ENCODE measurements around the gene MTHFD1L.
"Not testable (repeated sequence)": the region's sequence is repeated elsewhere in the genome, so short reads cannot be mapped to it uniquely, and the experiment has no call there.

Gene MTHFD1L

DNA sequence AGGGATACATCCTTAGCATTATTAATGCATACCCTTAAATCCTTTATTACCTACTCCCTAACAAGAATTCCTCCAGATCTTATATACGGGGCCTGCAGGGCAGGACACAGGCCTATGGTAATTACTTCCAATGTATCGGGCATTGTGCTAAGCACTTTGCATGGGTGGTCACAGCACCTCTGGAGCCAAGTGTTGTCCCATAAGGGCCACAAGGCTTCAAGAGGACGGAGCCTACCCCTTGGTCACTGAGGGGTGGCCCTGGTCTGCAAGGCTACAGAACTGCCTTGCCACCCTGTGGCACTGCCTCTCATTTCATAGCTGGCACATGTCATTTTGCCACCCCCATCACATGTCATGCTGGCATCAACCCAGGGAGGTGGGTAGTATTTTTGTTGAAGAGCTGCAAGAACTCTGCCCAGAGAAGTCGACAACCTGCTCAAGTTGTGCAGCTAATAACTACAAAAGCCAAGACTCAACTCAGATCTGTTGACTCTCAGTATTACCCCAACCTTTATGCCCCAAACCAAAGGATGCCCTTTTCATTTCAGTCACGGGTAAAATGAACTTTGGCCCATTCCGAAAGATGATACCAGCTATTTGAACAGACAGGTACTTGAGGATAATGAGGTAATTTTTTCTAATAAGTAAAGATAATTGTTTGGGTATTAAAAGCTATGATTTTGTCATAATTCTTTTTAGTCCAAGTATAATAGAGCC is 230.2 kb downstream of the MTHFD1L start:
- no peak for DNase-seq (ENCODE audit: low read depth in 2 of 2)

DNA sequence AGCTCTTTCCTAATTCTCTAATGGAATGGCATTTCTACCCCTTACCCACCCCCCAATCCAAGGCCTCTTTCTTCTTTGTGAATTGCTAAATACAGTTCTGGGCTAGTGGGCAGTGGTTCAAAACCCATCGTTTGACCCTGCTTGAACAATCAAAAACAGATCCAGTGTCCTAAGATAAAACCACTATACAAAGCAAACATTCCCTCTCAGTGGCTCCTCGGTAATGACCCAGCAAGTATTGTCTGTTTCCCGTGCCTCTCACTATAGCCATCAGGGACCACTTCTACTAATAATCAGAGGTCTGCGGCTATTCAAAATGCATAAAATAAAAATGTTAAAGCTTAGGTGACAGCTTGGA is 230.7 kb downstream of the MTHFD1L start:
- DNase-seq (ENCODE audit: low read depth in 2 of 2), result no peak

DNA sequence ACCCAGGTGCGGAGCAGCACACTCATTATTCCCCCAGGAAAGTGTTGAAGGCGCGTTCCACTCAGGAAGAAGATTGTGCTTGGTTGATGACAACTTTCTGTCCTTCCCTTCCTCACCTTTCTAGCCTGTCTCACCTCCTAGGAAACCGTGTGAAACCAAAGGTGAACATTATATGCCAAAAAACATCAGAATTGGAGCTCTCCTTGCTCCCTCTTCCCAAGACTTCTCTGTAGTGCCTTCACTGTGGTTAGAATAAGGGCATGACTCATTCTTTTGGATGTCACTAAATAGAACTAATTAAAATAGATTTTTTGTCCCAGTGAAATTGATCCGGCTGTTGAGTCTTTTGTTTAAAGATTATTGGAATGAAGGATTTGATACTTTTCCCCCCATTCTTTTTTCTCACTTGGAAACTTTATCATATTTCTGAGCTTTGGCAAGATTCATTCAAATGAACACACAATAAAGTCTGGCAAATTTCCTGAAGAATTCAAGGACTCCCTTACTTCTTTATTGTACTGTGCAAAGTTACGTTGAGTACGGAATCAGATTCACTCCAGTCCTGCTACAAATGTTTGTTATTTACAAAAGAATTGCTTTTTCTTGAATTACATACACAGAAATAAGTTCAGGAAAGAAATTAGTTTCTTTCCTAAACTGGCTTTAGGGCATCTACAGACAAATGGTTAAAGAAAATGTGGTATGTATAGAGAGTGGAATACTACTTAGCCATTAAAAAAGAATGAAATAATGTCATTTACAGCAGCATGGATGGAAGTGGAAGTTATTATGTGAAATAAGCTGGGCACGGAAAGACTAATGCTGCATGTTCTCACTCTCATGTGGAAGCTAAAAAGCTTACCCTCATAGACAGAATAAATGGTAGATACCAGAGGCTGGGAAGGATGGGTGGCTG is 231.4 kb downstream of the MTHFD1L start:
- DNase-seq (ENCODE audit: low read depth in 2 of 2), result no peak

DNA sequence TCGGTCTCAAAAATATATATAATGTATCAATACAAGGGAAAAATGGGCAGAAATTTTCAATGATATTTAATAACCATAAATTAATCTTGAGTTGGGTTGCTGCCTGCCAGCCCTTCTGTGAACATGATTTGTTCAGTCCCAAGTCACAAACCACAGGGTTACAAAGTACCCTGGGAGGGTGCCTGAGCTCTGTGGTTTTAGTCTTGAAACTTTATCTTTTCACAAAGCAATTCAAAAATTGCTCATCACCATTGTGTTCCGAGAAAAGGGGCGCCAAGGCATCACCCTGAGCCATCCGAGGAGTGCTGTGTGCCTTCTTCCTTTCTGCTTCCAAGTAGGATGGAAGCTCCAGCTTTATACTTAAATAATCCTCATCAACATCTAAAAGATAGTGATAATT is 232.7 kb downstream of the MTHFD1L start:
- DNase-seq (ENCODE audit: low read depth in 2 of 2), result no peak

DNA sequence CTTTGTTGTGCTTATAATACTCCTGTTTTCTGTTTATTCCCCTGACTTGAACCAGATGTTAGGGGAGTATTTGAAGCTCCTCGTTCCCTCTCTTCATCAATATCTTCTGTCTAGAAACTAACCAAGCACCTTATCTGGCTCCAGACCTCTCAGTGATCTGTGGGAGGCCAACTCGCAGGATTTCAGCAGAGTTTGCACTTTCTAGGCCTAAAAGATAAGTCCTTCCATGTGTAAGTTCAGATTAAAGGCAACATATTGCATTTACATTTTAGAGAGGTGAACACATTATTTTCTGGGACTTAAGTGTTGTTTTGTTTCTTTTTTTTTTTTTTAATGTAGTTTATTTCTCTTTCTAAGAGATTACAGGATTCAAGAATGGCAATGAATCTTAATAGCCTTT is 234.8 kb downstream of the MTHFD1L start:
- DNase-seq (ENCODE audit: low read depth in 2 of 2), result no peak

DNA sequence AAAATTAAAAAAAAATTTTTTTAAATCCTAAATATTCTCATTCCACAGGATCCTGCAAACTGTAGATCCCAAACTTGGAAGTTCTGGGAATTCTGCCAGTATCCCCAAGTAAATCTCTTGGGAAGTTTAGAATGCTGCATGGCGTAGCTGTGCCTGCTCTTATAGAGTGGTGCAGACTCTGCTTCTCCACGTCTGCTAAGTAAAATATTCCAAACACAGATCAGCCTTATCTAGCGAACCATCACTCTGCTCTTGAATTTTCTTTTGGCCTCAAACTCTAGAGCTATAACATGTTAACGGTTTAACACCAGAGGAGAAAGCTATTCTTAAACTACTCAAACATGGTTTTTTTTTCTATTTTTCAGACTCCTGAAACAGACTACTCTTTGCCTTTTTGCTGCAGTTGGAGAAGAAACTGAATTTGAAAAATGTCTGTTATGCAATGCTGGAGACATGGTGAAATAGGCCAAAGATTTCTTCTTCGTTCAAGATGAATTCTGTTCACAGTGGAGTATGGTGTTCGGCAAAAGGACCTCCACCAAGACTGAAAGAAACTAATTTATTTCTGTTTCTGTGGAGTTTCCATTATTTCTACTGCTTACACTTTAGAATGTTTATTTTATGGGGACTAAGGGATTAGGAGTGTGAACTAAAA is 235.8 kb downstream of the MTHFD1L start:
- DNase-seq (ENCODE audit: low read depth in 2 of 2), result no peak

DNA sequence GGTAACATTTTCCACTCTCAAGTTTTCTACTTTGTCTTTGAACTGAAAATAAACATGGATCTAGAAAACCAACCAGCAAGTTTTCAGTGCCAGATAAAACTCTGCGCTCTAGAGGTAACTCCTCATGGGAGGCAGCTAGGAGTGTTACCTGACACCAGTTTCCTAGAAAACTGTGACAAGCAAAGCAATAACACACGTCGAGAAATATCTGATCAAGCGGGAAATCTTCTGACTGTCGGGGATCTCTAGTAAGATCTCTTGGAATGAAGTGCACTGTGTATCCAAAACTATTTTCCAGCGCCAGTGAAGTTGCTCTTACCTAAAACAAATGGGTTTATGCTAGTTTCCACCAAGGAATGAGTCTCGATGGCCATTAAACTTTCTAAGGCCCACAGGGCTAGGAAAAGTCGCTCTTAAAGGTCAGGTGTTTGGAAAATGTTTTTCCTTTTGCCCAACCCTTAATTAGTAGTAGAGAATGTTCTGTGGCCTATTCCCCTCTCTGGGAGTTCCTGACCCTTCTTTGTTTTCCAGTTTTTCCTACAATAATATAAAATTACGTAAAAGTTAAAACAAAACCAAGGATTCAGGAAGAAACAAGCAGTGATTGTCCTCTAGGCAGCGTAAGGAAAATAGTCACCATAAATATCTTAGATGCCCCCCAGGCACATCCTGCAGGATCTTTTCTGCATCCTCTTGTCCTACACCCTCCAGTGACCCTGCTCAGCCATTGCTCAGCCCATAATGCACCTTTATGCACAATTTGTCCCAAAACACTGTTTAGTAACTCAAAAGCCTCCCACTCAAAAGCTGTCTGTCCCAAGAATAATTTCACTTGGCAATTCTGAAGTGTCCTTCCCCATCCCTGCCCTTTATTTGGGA is 236.6 kb downstream of the MTHFD1L start:
- DNase-seq (ENCODE audit: low read depth in 2 of 2), result no peak

DNA sequence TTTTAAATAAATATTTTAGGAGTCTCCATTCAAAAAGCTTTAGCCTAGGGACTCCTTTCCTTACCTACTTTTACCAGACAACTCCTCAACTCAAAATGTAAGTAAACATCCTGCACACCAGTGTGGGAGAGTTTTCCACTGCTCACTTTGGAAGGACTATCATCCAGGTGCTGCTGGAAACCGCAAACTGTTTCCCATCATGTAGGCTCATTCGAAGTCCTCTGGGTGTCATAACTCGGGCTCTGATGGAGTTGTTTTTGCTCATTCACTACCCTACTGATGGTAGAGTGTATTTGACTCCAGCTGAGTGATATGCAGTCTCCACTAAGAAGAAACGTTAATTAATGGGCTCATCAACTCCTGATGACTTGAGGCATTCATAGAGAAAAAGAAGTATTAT is 237.8 kb downstream of the MTHFD1L start:
- DNase-seq (ENCODE audit: low read depth in 2 of 2), result no peak

DNA sequence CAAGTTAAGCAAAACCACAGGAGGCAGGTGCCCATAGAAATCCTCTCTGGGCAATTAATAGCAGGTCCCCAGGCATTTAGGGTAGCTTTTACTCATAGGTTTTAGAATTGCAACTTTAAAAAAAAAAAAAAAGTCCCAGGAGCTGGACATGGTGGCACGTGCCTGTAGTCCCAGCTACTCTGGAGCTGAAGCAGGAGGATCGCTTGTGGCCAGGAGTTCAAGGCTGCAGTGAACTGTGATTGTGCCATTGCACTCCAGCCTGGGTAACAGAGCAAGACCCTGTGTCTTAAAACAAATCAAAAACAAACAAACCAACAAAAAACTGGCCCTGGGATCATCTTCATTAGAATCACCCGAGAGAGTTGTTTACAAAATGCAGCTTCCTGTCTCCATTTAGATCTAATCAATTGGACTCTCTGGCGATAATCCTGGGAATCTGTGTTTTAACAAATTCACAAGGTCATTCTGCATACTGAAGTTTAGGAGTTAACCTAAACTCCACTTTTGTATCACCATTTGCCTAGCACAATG is 242.5 kb downstream of the MTHFD1L start:
- no peak for DNase-seq (ENCODE audit: low read depth in 2 of 2)

DNA sequence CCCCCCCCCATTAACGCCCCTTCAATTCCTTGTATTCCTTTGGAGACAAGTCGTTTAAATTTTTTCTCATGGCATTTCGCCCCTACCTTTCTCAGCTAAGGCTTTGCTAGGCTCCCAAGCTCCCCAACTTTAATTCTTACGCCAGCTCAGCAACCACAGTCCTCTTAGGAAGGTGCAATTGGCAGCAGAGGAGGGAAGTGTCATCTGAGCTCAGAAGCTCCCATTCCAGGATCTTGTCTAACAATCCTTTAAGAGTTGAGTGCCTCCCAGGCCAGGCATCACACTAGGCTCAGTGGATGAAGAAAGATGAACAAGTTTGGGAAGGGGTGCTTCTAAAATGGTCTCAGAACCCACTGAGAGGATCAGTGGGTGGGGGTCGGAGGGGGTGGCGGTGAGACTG is 243.0 kb downstream of the MTHFD1L start:
- no peak for DNase-seq (ENCODE audit: low read depth in 2 of 2)

DNA sequence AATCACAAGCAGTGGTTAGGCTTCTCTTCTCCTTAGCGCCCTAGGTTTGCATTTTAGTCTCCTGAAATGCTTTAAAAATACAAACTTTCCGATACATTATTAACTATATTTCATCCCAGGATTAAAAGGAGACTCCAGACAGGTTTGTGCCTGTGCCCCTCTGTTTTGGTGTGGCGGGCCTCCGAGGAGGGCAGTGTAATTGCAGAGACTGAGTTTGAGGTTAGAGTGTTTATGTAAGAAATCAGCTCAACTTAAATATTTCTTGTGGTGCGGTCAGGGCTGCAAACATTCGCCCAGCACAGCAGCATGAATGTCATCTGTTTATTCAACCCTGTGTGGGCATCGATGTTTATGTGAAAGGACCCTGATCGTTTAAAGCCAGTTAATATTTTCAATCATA is 243.9 kb downstream of the MTHFD1L start:
- no peak for DNase-seq (ENCODE audit: low read depth in 2 of 2)

DNA sequence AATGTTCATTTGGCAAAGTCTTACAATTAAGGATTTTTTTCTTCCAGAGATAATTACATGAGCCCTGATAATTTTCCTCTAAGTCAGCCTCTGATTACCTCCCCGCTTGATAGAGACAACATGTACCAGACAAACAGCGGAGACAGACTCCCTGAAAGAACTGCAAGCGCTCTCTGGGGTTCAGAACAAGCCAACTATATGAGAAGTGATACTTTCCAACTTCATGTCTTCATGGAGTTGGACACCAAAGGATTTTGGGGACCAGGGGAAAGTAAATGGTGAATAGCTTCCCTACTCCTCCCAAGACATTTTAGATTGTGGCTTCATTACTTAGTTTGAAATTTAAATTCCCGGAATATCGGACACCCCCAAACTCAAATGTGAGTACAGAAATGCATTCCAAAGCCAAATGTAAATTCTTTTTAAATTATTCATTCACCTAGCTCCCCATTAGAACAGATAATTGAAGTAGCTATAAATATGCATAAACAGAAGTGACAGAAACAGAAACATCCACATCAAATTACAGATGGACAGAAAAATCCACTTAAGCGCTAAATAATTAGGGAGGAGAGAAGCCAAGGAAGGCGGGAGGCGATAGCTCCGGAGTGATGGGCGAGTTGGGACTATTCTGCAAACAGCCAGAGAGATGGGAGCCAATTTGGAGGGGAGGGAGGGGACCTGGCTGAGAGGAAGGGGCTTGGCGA is 244.5 kb downstream of the MTHFD1L start:
- DNase-seq (ENCODE audit: low read depth in 2 of 2), result no peak

DNA sequence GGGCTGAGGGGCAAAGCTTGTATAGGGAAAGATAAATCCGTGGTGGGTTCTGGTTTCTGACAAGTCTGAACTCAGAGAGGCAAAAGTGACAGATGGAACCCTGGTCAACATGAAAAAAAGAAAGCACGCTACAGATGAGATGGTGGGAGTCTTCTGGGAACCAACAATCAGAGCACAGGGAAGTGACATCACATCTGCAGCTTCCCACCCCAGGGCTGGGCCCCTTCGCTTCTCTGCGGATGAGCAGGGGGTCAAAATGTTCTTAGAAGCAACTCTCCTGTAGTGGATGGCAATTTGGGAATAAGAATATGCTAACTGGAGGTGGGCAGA is 245.0 kb downstream of the MTHFD1L start:
- no peak for DNase-seq (ENCODE audit: low read depth in 2 of 2)

DNA sequence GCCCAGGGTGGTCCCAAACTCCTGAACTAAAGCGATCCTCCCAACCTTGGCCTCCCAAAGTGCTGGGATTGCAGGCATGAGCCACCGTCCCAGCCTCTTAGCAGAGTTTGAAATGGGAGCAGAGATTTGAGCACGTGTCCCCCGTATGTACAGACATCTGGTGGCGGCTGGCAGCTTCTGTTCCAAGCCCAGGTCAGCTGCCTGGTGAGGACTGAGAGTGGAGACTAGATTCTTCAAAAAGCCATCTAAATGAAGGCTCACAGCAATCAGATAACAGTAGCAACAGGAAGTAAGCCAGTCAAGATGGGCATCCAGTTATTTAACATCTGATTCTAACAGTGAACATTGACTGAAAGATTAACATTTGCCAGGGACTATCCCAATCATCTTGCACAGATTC is 246.2 kb downstream of the MTHFD1L start:
- DNase-seq (ENCODE audit: low read depth in 2 of 2), result no peak

DNA sequence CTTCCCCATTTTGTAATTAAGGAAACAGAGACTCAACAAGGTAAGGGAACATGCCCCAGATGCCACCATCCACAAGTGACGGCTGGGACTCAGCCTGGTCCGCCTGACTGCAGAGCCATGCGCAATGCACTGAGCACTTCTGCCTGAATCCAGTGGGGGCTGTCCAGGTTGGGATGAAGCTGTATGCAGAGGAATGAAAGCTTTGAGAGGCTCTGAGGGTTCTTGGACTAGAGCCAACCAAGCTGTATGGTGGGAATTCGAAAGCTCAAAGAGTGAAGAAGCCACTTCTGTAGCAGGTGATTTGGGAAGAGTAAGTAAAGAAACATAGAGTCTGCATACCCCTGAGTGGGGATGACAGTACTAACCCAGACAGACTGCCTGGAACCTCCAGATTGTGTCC is 246.6 kb downstream of the MTHFD1L start:
- no peak for DNase-seq (ENCODE audit: low read depth in 2 of 2)

DNA sequence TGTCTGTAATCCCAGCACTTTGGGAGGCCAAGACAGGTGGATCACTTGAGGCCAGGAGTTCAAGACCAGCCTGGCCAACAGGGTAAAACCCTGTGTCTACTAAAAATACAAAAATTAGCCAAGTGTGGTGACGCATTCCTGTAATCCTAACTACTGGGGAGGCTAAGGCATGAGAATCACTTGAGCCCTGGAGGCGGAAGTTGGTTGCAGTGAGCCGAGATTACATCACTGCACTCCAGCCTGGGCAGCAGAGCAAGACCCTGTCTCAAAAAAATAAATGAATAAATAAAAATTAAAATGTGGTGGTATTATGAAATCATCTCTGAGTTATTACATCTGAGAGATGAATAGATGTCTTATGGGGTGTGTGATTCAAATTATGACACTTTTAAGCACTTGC is 247.4 kb downstream of the MTHFD1L start:
- not testable (repeated sequence) for DNase-seq (ENCODE audit: low read depth in 2 of 2)

DNA sequence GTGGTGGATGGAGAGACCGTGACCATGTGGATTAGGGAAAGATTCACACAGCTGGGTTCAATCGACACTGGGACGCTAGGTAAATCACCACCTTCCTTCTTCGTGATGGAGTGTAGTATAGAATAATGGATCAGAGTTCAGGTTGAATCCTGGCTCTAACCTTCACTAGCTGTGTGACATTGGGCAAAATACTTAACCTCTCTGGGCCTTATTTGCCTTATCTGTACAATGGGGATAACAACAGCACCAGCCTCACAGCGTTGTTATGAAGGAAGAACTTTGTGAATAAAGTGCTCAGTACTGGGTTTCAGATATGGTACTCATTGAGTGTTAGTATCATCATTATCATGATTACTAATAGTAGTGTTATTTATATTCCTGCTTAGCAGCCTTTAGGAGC is 248.1 kb downstream of the MTHFD1L start:
- no peak for DNase-seq (ENCODE audit: low read depth in 2 of 2)

DNA sequence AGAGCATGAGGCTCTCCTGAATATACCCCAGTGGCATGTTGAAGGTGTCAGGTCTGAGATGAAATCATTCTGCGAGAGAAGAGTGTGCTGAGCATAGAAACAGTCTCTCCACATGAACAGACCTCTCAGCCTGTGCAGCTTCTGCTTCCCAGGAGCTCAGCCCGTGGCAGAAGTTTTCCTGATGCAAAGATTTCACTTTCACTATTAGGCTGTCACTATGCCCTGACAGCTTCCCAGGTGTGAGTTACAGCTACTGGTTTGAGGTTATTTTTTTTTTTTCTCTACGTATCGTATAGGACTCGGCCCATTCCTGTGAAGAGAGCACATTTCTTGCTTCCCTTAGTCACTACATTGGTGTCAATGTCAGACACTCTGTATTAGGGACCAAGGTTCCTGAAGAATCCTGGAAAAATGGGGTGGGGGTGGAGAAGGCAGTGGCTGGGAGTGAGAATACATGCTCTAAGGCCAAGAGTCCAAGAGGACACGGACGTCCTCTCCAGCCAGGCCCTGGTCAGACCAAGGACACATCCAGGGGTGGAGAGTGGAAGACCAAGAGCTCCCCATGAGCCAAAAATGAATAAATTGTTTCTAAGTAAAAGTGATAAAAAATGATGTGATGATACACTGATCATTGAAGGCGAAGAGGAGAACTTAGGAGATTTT is 253.1 kb downstream of the MTHFD1L start:
- no peak for DNase-seq (ENCODE audit: low read depth in 2 of 2)

DNA sequence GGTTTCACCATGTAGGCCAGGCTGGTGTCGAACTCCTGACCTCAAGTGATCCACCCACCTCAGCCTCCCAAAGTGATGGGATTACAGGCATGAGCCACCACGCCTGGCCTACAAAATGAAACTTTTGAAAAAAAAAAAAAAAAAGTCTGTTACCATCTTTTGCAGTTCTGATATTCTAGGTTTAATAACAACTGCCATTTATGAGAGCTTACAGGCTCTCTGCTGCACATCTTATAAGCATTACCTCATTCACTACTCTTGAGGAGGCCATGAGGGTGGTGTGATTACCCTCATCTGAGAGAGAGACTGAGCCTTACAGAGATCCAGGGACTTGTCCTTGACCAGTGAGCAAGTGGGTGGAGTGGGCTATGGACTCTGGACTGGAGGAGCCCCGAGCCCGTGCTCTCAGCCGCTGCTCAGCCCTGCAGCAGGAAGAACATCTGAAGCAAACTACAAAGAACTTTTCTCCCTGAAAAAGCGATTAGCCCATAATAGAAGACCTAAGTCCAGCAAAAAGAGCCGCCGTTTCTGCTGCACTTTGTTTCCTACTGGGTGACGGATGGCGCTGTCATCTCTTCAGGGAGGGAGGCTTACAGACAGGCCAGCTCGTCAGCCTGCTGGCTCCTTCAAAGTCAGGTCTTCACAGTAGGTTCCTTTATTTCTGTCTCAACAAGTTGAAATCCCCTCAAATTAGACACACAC is 254.5 kb downstream of the MTHFD1L start:
- no peak for DNase-seq (ENCODE audit: low read depth in 2 of 2)

DNA sequence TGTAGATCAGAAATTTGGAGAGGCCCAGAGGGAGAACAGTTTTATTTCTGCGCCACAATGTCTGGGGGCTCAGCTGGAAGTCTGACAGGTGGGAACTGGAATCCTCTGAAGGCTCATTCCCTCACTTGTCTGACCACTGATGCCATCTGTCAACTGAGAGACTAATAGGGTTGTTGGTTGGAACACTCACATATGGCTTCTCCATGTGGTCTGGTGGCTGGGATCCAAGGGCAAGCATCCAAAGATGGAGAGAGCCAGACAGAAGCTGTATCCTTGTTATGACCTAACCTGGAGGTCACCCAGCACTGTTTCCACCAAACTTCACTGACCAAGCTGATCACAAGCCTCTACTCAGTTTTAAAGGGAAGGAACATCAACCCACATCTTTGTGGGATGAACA is 256.4 kb downstream of the MTHFD1L start:
- no peak for DNase-seq (ENCODE audit: low read depth in 2 of 2)
